NCI-H2196 treated with DMSO at 0.1 percent for 48 hours (cell line): ENCODE measurements around the gene ZNF598.
"Not testable (repeated sequence)": the region's sequence is repeated elsewhere in the genome, so short reads cannot be mapped to it uniquely, and the experiment has no call there.

Experiments used
- DNase-seq: peaks from one replicate; lab custom pipeline; 2025; ENCODE audit not compliant: unreplicated experiment; lab: John Stamatoyannopoulos, UW

ZNF598 gene

GRCh38 chr16:2040787-2041522, 31.3 kb upstream of the ZNF598 start:
- DNase-seq: peak; percentile 67

DNA sequence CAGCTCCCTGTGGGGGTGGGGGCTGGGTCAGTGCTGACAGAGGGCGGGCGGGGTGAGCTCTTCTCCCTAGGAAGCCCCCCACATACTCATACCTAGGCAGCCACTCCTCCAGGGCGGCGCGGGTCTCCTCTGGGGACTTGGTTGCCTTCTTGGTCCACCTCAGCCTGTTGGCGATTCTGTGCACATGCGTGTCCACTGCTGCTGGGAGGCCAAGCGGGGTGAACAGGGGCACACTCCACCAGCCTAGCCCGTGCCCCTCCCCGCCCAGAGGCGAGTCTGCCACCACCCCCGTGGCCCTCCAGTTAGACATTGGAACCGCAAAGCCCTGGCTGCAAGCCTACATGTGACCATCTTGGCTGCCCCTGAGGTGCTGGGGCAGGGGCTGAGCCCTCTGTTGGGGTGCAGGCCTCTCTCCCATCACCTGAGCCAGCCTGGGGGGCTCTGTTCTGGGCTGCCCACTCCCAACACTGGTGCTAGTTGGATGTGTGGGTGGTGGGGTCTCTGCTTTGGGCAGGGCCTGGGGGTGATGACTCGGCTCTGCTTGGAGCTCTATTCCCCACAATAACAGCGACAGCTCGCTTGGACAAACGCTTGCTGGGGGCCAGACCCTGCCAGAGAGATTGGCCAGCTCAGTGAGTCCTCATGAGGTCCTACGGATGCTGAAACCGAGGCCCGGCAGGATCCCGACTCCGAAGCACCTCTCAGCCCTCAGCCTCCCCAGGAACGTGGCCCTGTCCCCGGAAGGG, 30.6 kb upstream of the ZNF598 start:
- no peak for DNase-seq

DNA sequence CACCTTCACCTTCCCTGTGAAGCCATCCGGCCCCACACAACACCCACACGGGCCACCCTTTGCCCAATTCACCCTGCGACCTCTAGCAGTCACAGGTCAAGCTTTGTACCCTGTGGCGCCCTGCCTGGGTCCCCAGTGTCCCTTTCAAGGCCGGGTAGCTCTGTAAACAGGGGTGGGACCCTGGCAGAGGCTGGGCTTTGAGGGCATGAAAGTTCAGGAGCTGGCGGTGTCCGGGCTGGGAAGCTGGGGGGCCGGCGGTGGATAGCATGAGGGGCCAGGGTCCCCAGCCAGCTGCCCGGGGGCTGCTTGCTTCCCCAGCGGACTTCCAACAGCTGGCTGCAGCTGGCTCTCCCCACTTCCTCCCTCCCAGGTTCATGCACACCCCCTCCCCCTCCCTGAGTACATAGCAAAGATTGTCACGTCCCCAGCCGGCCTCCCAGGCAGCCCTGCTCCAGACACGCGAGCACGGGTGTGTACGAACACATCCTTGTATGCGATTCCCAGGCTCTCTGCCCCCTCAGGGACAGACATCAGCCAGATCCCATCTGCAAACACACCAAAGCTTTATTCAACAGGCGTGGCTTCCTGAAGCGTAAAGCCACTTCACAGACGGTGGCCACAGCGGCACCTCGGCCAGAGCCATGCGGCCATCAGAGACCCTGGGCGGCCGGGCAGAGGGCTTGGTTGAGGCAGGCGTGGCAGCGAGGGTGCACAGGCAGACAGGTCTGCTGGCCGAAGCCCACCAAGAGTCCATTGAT, 29.8 kb upstream of the ZNF598 start:
- DNase-seq: no peak

GRCh38 chr16:2038382-2039231, 29.0 kb upstream of the ZNF598 start:
- no peak for DNase-seq

GRCh38 chr16:2037647-2038381, 28.2 kb upstream of the ZNF598 start:
- no peak for DNase-seq

- no peak for DNase-seq
Measured at GRCh38 chr16:2037115-2037514, 27.5 kb upstream of the ZNF598 start.

DNA sequence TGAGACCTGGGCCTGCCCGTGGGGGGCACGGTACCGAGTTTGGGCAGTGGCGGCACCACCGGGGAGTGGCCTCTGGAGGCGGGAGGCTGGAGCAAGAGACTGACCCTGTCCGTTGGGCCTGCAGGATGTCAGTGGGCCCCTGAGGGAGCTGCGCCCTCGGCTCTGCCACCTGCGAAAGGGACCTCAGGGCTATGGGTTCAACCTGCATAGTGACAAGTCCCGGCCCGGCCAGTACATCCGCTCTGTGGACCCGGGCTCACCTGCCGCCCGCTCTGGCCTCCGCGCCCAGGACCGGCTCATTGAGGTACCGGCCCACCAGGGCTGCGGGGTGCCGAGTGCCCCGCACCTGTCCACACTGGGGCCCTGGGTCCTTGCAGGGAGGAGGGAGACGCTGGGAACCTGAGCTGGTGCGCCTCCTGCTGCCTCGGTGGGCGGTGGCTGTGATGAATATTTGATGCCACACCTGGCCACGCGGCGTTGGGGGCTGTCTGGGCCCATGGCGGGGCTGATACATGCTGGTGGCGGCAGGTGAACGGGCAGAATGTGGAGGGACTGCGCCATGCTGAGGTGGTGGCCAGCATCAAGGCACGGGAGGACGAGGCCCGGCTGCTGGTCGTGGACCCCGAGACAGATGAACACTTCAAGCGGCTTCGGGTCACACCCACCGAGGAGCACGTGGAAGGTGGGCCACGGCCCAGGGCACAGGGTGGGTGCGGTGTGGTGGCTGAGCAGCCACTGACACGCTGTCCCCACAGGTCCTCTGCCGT, 26.8 kb upstream of the ZNF598 start:
- no peak for DNase-seq

- DNase-seq: no peak
Measured at GRCh38 chr16:2035431-2036199, 26.0 kb upstream of the ZNF598 start.

DNA sequence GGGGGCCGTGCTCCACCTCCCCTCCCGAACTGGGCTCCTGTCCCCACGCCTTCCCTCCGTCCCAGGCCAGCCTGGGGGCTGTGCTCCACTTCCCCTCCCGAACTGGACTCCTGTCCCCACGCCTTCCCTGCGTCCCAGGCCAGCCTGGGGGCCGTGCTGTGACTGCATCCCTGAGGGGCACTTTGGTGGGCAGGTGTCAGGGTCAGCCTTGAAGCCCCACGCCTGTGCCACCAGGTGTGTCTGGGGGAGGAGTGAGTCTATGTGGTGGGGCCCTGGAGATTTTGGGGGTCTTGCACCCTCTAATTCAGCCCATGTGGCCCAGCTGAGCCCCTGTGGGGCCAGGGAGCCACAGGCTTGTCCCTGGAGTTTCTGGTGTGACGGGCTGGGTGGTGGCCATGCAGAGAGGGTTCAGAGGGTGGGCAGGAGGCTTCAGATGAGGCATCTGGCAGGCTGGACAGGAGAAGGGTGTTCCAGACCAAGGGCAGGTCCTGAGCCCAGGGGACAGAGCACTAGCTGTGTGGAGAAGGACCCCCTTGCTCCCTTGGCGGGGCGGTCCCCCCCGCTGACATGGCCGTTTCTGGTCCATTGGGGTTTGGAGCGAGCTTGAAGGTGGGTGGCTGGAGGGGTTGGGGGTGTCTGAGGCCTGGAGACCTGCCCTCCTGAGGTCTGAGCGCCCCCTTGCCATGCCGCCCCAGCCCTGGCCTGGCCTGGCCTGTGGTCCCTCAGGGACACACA, 25.2 kb upstream of the ZNF598 start:
- no peak for DNase-seq

- not testable (repeated sequence) for DNase-seq
Measured at GRCh38 chr16:2033909-2034695, 24.5 kb upstream of the ZNF598 start.

- DNase-seq: no peak
Measured at GRCh38 chr16:2033057-2033908, 23.7 kb upstream of the ZNF598 start.

DNA sequence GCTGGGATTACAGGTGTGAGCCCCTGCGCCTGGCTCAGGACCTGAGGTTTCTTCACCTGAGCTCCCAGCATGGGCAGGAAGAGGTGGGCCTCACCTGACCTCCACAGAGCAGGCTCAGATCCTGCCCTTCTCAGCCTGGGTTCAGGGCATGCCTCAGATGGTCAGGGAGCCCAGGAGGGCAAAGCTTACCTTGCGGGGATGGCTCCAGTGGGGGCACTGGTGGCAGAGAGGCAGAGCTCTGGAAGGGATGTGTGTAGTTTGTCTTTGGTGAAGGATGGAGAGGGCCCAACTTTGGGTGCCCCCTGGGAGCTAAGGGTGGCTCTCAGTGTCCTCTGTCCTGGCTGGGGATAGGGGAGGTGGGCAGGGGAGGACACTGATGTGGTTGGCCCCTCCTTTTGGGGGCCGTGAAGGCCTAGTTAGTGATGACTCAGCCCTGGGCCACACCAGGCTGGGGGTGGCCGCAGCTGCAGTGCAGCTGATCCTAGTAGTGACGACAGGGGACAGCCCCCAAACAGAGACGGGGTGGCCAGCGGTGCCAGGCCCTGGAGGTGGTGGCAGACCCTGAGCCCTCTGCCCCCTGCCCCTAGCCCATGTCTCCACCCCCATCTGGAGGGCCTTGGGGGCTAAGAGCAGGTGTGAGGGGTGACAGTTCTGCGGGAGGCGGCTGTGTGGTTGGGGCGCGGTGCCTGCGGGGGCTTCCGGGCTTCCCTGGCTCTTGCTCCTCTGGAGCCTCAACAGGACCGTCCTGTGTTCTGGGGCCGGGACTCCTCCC, 22.9 kb upstream of the ZNF598 start:
- DNase-seq: no peak

GRCh38 chr16:2031081-2031577, 21.5 kb upstream of the ZNF598 start:
- no peak for DNase-seq

DNA sequence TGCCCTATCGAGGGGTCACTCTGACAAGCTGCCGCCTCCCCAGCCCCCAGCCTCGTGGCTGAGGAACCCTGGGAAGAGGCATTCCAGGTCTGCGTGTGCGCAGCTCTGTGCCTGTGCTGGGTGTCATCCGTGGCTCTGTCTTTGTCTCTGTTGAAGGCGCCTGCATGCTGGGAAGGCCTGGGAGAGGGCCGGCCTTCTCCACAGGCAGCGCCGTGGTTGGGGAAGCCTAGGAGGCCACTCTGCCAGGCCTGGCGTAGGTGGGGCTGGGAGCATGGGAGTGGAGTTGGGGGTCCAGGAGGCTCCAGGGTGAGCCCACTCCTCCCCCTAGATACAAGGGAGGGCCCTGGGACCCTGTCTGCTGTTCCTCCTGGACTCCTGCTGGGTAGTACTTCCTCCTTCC, 20.4 kb upstream of the ZNF598 start:
- DNase-seq: no peak

GRCh38 chr16:2029350-2029749, 19.7 kb upstream of the ZNF598 start:
- no peak for DNase-seq
